ENCODE results near the gene TRPM2. TPM values are rescaled to one million over a fixed set of nuclear protein-coding genes. Genes with fewer than 3 reads are reported as not detected.
"Not testable (repeated sequence)": the region's sequence is repeated elsewhere in the genome, so short reads cannot be mapped to it uniquely, and the experiment has no call there.

Gene TRPM2
- total RNA-seq, 1 donor from 2014 or later: 1.6 TPM

DNA sequence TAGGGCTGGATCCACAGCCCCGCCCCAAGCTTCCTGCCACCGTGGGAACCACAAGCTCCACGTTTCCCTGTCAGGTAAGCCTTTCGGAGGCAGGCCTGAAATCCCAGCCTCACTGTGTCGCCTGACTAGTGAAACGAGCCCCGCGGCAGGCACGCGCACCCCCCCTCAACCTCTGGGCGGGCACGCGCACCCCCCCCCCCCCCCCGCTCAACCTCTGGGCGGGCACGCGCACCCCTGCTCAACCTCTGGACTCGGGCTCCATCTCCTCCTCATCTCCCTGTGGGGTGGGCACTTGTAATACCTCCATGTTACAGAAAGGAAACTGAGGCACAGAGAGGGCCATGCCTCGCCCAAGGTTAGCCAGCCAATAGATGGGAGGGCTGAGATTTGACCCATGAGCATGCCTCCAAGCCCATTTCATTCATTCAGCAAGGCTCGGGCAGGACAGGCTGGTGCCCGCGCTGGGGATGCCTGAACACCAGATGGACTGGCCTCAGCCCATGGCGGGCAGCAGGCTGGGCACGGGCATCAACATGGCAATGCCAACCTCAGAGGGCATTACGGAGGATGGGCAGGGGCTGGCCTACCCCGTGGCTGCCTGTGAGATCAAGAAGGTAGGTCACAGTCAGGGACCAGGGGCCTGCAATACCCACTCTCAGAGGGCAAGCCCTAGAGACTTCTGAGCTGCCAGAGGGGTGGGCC is 18.9 kb upstream of the TRPM2 start:
- H3K36me3 ChIP-seq (ENCODE audit: control insufficient read depth in 3 of 3, insufficient read depth in 3 of 3, low read length in 3 of 3): peaks cover 8 to 13% (median 13%) of the 10 kb centered on the region in 3 donors
- no peaks in the 10 kb centered on the region for H3K27me3 ChIP-seq (ENCODE audit: control insufficient read depth in 3 of 3, insufficient read depth in 3 of 3, low read length in 3 of 3)
- peaks cover 6 to 12% (median 10%) of the 10 kb centered on the region in 3 donors for H3K4me1 ChIP-seq (ENCODE audit: control insufficient read depth in 3 of 3, insufficient read depth in 3 of 3, low read length in 3 of 3)
- no peak overlapping the region for H3K9ac ChIP-seq (ENCODE audit: low read depth in 1 of 3, low read length in 3 of 3)
- H3K4me3 ChIP-seq (ENCODE audit: low read length in 3 of 3): no peak overlapping the region
- H3K9me3 ChIP-seq (ENCODE audit: control insufficient read depth in 3 of 3, low read length in 3 of 3): no peaks in the 10 kb centered on the region
- H3K27ac ChIP-seq (ENCODE audit: low read depth, low read length): no peak overlapping the region

DNA sequence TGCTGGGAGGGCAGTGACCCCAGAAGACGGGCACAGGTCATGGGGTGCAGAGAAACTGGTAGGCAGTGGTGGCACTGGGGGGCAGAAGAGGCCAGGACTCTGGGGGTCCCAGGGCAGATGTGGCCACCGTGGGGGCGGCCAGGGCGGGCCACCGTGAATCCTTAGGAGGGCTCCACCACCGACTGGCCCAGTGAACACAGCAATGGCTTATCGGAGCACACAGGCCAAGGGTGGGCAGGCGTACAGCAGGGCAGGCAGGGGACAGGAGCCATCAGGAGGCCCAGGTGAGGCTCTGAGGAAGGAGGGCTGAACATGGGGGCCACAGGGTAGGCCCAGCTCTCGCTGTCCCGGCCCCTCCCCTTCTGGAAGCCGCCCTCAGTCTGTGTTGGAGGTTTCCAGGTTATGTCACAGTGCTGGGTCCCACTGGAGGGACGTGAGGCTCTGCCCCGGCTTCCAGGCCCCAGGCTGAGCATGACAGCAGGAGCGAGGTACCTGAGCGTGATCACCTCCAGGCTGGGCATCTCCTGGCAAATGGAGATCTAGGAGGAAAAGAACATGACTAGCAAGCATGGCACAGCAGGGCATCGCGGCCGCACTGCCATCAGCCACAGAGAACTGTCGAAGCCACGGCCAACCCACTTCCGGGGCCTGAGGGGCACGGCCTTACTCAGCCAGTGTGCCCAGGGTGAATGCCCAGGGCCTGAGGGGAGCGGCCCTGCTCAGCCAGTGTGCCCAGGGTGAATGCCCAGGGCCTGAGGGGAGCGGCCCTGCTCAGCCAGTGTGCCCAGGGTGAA is 18.0 kb upstream of the TRPM2 start:
- Histone ChIP-seq H3K4me3 (ENCODE audit: low read length in 3 of 3) (no peak overlapping the region), H3K9me3 (ENCODE audit: control insufficient read depth in 3 of 3, low read length in 3 of 3) (no peaks in the 10 kb centered on the region), H3K4me1 (ENCODE audit: control insufficient read depth in 3 of 3, insufficient read depth in 3 of 3, low read length in 3 of 3) (peaks cover 12 to 18% (median 17%) of the 10 kb centered on the region in 3 donors), H3K27me3 (ENCODE audit: control insufficient read depth in 3 of 3, insufficient read depth in 3 of 3, low read length in 3 of 3) (no peaks in the 10 kb centered on the region), H3K27ac (ENCODE audit: low read depth, low read length) (no peak overlapping the region), H3K36me3 (ENCODE audit: control insufficient read depth in 3 of 3, insufficient read depth in 3 of 3, low read length in 3 of 3) (peaks cover 8 to 13% (median 13%) of the 10 kb centered on the region in 3 donors), H3K9ac (ENCODE audit: low read depth in 1 of 3, low read length in 3 of 3) (no peak overlapping the region)

DNA sequence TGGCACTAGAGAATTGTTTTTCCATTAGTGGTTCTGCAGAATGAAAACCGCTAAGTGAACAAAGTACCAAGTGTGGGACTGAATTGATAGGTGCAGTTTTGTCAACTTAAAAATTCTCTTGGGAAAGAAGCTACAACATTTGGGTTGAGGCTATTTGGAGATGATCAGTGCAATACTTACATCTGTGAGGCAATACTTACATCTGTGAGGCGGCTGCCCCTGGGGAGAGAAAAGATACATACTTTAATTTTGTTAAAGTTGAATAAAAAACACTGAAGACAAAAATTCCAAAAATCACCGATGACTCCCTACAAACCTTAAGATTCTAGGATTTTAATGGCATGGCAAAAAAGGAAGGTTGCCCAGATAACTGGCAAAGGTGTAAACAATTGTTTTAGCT is 16.0 kb upstream of the TRPM2 start:
- Histone ChIP-seq H3K27me3 (ENCODE audit: control insufficient read depth in 3 of 3, insufficient read depth in 3 of 3, low read length in 3 of 3) (no peaks in the 10 kb centered on the region), H3K4me3 (ENCODE audit: low read length in 3 of 3) (peak overlapping the region in 1 of 3 donors; percentile 71)

DNA sequence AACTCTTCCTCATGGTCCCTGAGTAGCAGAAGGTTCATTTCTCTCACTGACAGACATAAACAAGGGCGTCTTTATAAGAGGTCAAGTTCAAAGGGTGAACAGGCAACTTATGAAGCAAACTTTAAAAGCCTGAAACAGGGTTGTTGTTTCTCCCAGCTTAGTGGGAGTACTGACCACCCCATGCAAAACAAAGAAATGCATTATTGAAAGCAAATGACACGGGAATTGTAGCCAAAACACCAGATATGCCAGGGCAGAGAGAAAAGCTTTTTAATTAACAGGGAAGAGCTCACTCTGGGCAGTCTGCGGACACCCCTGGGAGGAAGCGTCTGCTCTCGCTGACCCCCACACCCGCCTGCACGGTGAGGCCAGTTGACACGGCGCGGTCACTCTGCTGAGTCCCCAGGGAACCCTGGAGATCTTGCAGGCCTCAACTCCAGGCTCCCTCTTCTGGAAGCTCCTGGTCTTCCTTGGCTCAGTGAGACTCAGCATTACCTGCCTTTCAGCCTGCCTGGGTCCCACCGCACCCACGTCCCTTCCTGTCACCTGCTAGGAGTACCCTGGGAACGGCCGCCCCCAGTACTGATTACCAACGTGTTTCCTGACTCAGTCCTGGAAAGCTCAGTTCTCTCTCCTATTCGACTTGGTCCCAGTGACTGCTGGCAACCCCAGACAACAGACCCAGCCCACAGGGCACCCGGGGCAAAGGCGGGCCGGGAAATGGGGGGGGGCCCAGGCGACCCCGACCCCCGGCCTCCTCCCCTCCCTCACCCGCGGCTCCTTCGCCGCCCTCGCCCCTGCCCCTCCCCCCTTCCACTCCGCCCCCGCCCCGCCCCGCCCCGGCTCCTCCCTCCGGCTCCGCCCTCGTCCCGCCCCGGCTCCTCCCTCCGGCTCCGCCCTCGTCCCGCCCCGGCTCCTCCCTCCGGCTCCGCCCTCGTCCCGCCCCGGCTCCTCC is 15.2 kb upstream of the TRPM2 start:
- H3K9ac ChIP-seq (ENCODE audit: low read depth in 1 of 3, low read length in 3 of 3): peak overlapping the region; percentile 68 to 86 (median 81)
- H3K27me3 ChIP-seq (ENCODE audit: control insufficient read depth in 3 of 3, insufficient read depth in 3 of 3, low read length in 3 of 3): no peaks in the 10 kb centered on the region
- no peaks in the 10 kb centered on the region for H3K9me3 ChIP-seq (ENCODE audit: control insufficient read depth in 3 of 3, low read length in 3 of 3)
- H3K4me1 ChIP-seq (ENCODE audit: control insufficient read depth in 3 of 3, insufficient read depth in 3 of 3, low read length in 3 of 3): peaks cover 12 to 17% (median 15%) of the 10 kb centered on the region in 3 donors
- peak overlapping the region; percentile 77 for H3K27ac ChIP-seq (ENCODE audit: low read depth, low read length)
- H3K36me3 ChIP-seq (ENCODE audit: control insufficient read depth in 3 of 3, insufficient read depth in 3 of 3, low read length in 3 of 3): peaks cover 4 to 13% (median 12%) of the 10 kb centered on the region in 3 donors
- peak overlapping the region; percentile 71 to 81 (median 81) for H3K4me3 ChIP-seq (ENCODE audit: low read length in 3 of 3)

More for the DNA sequence above, 16.0 kb upstream of the TRPM2 start:
- H3K4me1 ChIP-seq (ENCODE audit: control insufficient read depth in 3 of 3, insufficient read depth in 3 of 3, low read length in 3 of 3): peaks cover 12 to 17% (median 15%) of the 10 kb centered on the region in 3 donors
- H3K27ac ChIP-seq (ENCODE audit: low read depth, low read length): no peak overlapping the region
- H3K36me3 ChIP-seq (ENCODE audit: control insufficient read depth in 3 of 3, insufficient read depth in 3 of 3, low read length in 3 of 3): peaks cover 4 to 13% (median 13%) of the 10 kb centered on the region in 3 donors
- no peaks in the 10 kb centered on the region for H3K9me3 ChIP-seq (ENCODE audit: control insufficient read depth in 3 of 3, low read length in 3 of 3)
- H3K9ac ChIP-seq (ENCODE audit: low read depth in 1 of 3, low read length in 3 of 3): peak overlapping the region in 1 of 3 donors; percentile 86

DNA sequence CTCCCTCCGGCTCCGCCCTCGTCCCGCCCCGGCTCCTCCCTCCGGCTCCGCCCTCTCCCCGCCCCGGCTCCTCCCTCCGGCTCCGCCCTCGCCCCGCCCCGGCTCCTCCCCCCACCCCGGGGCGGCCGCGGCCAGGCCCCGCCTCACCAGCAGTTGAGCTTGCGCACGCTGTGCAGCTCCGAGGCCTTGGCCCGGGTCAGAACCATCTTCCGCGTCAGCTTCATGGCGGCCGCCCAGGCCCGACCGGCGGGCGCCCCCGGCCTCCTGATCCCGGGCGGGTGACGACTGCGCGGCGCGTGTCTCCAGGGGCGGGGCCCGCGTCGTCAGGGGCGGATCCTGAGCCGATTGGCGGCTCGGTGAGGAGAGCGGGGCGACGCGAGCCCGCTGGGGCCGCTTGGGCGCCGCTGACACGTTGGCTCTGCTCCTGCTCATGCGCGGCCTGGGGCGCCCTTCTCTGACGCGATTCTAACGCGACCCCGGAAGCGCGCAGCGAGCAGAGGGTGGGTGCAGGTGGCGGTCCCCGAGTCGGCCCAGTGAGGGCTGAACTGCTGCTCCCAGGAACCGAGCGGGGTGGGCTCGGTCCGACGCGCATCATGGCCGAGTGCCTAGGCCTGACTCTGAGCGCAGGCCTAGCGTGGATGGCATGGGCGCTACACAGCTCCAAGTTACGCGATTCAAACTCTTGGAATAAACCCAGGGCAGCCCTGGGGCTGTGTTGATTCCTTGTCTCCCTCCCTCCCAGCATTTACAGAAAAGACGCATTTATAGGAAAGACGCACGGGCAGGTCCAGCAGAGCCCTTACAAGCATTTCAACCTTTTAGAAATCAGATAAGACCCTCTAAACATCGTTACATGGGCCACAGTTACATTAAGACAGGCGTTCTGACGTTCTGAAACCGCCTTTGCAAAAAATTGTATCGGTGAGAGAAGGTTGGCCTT is 14.2 kb upstream of the TRPM2 start, which contains the start of gene CFAP410:
Gene CFAP410 (minus strand): TSS at position 420 of the 940 bp plus-strand sequence. CDS start 196 bp downstream, at position 224.
- Histone ChIP-seq H3K4me3 (ENCODE audit: low read length in 3 of 3) (peak within 1 kb of the TSS; percentile 99 to 100 (median 99)), H3K4me1 (ENCODE audit: control insufficient read depth in 3 of 3, insufficient read depth in 3 of 3, low read length in 3 of 3) (peaks cover 12 to 17% (median 15%) of the 10 kb centered on the region in 3 donors), H3K27me3 (ENCODE audit: control insufficient read depth in 3 of 3, insufficient read depth in 3 of 3, low read length in 3 of 3) (peaks cover 0 to under 1% (median 0%) of the 10 kb centered on the region in 3 donors), H3K36me3 (ENCODE audit: control insufficient read depth in 3 of 3, insufficient read depth in 3 of 3, low read length in 3 of 3) (peaks cover 4 to 13% (median 12%) of the 10 kb centered on the region in 3 donors), H3K9me3 (ENCODE audit: control insufficient read depth in 3 of 3, low read length in 3 of 3) (no peaks in the 10 kb centered on the region), H3K9ac (ENCODE audit: low read depth in 1 of 3, low read length in 3 of 3) (peak within 1 kb of the TSS; percentile 92 to 98 (median 97)), H3K27ac (ENCODE audit: low read depth, low read length) (peak within 1 kb of the TSS; percentile 94)

DNA sequence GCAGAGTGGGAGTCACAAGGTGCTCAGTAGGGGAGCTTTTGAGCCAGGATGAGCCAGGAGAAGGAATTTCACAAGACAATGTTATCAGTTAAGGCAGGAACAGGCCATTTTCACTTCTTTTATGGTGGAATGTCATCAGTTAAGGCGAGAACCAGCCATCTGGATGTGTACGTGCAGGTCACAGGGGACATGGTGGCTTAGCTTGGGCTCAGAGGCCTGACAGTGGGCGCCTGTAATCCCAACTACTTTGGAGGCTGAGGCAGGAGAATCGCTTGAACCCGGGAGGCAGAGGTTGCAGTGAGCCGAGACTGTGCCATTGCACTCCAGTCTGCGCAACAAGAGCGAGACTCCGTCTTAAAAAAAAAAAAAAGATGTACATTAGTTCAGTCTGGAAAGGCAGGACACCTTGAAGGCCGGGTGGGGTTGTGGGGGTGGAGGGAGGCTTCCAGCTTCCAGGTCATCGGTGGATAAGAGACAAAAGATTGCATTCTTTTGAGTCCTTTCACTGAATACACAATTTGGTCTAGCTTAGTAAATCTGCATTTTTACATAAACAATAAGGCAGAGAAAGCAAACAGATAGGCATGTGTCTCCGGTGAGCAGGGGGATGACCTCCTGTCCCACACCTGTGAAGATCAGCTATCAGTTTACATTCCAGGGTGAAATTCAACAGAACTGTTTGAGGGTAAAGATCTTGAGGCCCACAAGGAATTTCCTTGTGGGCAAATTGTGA is 11.5 kb upstream of the TRPM2 start:
- H3K9me3 ChIP-seq (ENCODE audit: control insufficient read depth in 3 of 3, low read length in 3 of 3); H3K9ac ChIP-seq (ENCODE audit: low read depth in 1 of 3, low read length in 3 of 3); H3K4me3 ChIP-seq (ENCODE audit: low read length in 3 of 3); H3K36me3 ChIP-seq (ENCODE audit: control insufficient read depth in 3 of 3, insufficient read depth in 3 of 3, low read length in 3 of 3); H3K27ac ChIP-seq (ENCODE audit: low read depth, low read length): not testable (repeated sequence)
- Histone ChIP-seq H3K4me1 (ENCODE audit: control insufficient read depth in 3 of 3, insufficient read depth in 3 of 3, low read length in 3 of 3) (peaks cover 12 to 17% (median 15%) of the 10 kb centered on the region in 3 donors), H3K27me3 (ENCODE audit: control insufficient read depth in 3 of 3, insufficient read depth in 3 of 3, low read length in 3 of 3) (peaks cover 9 to 16% (median 16%) of the 10 kb centered on the region in 3 donors)

DNA sequence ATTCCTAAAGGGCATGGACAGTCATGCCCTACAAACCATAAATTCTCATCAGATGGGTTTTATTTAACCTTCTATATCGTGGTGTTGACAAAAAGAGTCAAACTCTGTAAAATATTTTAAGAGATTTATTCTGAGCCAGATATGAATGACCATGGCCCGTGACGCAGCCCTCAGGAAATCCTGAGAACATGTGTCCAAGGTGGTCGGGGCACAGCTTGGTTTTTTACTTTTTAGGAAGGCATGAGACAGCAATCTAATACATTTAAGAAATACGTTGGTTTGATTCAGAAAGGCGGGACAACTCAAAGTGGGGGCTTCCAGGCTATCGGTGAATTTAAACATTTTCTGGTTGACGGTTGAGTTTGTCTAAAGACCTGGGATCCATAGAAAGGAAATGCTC is 10.4 kb upstream of the TRPM2 start:
- not testable (repeated sequence) for H3K9ac ChIP-seq (ENCODE audit: low read depth in 1 of 3, low read length in 3 of 3)

DNA sequence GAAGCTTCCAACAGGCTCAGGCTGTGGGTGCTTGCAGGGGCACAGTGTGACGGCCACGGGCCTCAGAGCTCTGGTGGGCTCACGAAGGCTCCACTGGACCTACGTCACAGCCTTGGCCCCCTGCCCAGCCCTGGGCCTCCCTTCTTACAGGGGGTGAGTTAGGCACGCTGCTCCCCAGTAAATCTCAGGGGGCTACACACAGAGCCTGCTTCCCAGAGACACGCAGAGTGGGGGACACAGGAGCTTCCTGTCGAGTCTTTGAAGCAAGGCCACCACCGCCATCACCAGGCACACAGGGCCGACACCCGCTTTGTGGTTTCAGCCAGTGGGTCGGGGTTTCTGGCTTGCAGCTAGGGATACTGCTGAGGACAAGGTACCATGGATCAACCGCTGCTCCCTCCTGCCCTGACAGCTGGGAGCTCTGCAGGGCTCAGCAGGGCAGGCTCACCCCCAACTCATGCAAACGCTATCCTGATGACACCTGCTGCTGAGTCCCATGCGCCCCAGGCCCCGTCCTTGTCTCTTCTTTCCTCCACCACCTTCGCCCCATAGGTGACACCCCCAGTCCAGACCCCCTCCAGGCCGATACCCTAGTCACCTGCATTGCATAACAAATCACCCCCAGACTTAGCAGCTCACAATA is 8.8 kb upstream of the TRPM2 start:
- H3K27ac ChIP-seq (ENCODE audit: low read depth, low read length): no peak overlapping the region
- no peaks in the 10 kb centered on the region for H3K9me3 ChIP-seq (ENCODE audit: control insufficient read depth in 3 of 3, low read length in 3 of 3)
- H3K36me3 ChIP-seq (ENCODE audit: control insufficient read depth in 3 of 3, insufficient read depth in 3 of 3, low read length in 3 of 3): no peaks in the 10 kb centered on the region
- H3K27me3 ChIP-seq (ENCODE audit: control insufficient read depth in 3 of 3, insufficient read depth in 3 of 3, low read length in 3 of 3): peaks cover 28 to 37% (median 32%) of the 10 kb centered on the region in 3 donors
- no peak overlapping the region for H3K9ac ChIP-seq (ENCODE audit: low read depth in 1 of 3, low read length in 3 of 3)
- H3K4me1 ChIP-seq (ENCODE audit: control insufficient read depth in 3 of 3, insufficient read depth in 3 of 3, low read length in 3 of 3): peaks cover 4 to 5% (median 5%) of the 10 kb centered on the region in 3 donors
- no peak overlapping the region for H3K4me3 ChIP-seq (ENCODE audit: low read length in 3 of 3)

More for the DNA sequence above, 10.4 kb upstream of the TRPM2 start:
- H3K27ac ChIP-seq (ENCODE audit: low read depth, low read length); H3K4me3 ChIP-seq (ENCODE audit: low read length in 3 of 3); H3K9me3 ChIP-seq (ENCODE audit: control insufficient read depth in 3 of 3, low read length in 3 of 3); H3K36me3 ChIP-seq (ENCODE audit: control insufficient read depth in 3 of 3, insufficient read depth in 3 of 3, low read length in 3 of 3): not testable (repeated sequence)
- Histone ChIP-seq H3K4me1 (ENCODE audit: control insufficient read depth in 3 of 3, insufficient read depth in 3 of 3, low read length in 3 of 3) (peaks cover 11 to 13% (median 11%) of the 10 kb centered on the region in 3 donors), H3K27me3 (ENCODE audit: control insufficient read depth in 3 of 3, insufficient read depth in 3 of 3, low read length in 3 of 3) (peaks cover 12 to 20% (median 20%) of the 10 kb centered on the region in 3 donors)

All from skeletal muscle tissue (tissue), 4 donors.